Body of pancreas (tissue), 4 donors: ENCODE data around the gene ARHGEF33. TPM values are rescaled to one million over a fixed set of nuclear protein-coding genes. Genes with fewer than 3 reads are reported as not detected.

Experiments used
- ATAC-seq: fragments of 150-250 bp; one replicate; pipeline ENCODE4 v1.9.1; 2016
- DNase-seq, 4 donors: peaks; one replicate each; pipeline ENCODE4 v3.0.0-alpha.2; 2019
- H3K27ac ChIP-seq, 4 donors: fragments of 200-600 bp; sonication (generic); 1 replicate in 3 of 4; 2 replicates in 1 of 4; pipeline versions ENCODE4 v1.5.1 to v1.6.1; 2016 to 2019; ENCODE audit warnings: mild to moderate bottlenecking in 1 of 4, mixed read lengths in 1 of 4, moderate library complexity in 1 of 4
- H3K27me3 ChIP-seq, 2 donors: fragments of 200-600 bp; sonication (generic); one replicate each; pipeline ENCODE4 v1.6.0; 2016; ENCODE audit warnings: mild to moderate bottlenecking in 1 of 2
- H3K36me3 ChIP-seq, 2 donors: fragments of 200-600 bp; sonication (generic); replicated peaks in 1 of 2; 2 replicates each; pipeline ENCODE4 v1.5.1; 2016; ENCODE audit warnings: low read depth in 2 of 2; ENCODE audit not compliant: insufficient read depth in 1 of 2
- H3K4me1 ChIP-seq: fragments of 200-600 bp; sonication (generic); one replicate; pipeline ENCODE4 v1.6.0; 2016
- H3K4me3 ChIP-seq, 2 donors: fragments of 200-600 bp; sonication (generic); 1 replicate in 1 of 2; 2 replicates in 1 of 2; pipeline ENCODE4 v1.5.1; 2016 to 2019
- H3K9me3 ChIP-seq, 3 donors: fragments of 200-600 bp; sonication (generic); 1 replicate in 2 of 3; 2 replicates in 1 of 3; pipeline ENCODE4 v1.5.1; 2016
- POLR2A ChIP-seq, 3 donors: fragments of 450-650 bp; IDR thresholded peaks; one replicate each; pipeline ENCODE4 v1.6.1; 2016; ENCODE audit warnings: antibody characterized with exemption in 3 of 3, mild to moderate bottlenecking in 2 of 3
- WGBS, 2 donors: methylation state at CpG; one replicate each; pipeline ENCODE4 v1.1.5; 2017; 5-methylcytosine and 5-hydroxymethylcytosine counted together
- intact Hi-C: fragments of 100-400 bp; cut with DNase I; formaldehyde crosslinking; loops from one replicate; pipeline ENCODE4 v1.15.1; 2023
- total RNA-seq, 2 donors: library from RNA; depleted of rRNA; stranded (reverse); fragments of >200 nt; gene quantifications; one replicate each; pipeline ENCODE4 v1.1.0, GENCODE V29; 2016
- TF ChIP-seq, protein P1 (sequence below), 7 experiments: fragments of 450-650 bp in 4 of 7; fragments of 200-600 bp in 3 of 7; sonication (generic) in 3 of 7; IDR thresholded peaks; one replicate each; pipeline ENCODE4 v1.5.1; 2016 to 2019; ENCODE audit warnings: antibody characterized with exemption in 7 of 7

The ARHGEF33 gene
- 1 to 10 TPM in 1 of 2 donors, under 1 TPM in 1; 0.33 to 1.3 TPM for total RNA-seq

DNA sequence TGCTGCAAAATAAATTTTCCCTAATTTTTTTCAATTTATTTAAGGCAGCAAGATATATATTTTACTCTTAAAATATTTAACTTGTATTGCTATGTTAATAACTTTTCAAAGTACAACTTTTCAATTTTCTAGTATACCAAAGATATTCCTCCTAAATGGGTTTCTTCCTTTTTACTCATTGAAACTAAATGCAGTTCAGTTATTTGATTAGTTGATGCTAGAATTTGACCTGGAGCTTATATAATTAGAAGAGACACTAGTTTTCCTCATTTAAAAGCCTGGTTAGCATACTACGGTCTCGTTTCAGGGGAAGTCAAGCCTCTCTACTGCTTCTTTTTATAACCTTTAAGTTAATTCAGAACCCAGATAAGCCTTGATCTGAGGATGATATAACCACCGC, at the start of gene ARHGEF33:
Gene ARHGEF33, plus strand, starts transcription at position 301 of the 400 bp plus-strand sequence. CDS start 29,573 bp downstream, outside the sequence.
- DNase-seq (no peak), ATAC-seq (no peak)
- no peak within 1 kb of the TSS for H3K27ac ChIP-seq
- H3K4me3 ChIP-seq: no peak within 1 kb of the TSS
- intact Hi-C loops: no loop called here
- H3K27me3 ChIP-seq: no peaks in the 10 kb centered on the region
- no peaks in the 10 kb centered on the region for H3K4me1 ChIP-seq
- no peaks in the 10 kb centered on the region for H3K9me3 ChIP-seq
- TF ChIP-seq POLR2A (IDR thresholded peaks at IDR 0.05): no peak
- TF ChIP-seq, protein P1, sequence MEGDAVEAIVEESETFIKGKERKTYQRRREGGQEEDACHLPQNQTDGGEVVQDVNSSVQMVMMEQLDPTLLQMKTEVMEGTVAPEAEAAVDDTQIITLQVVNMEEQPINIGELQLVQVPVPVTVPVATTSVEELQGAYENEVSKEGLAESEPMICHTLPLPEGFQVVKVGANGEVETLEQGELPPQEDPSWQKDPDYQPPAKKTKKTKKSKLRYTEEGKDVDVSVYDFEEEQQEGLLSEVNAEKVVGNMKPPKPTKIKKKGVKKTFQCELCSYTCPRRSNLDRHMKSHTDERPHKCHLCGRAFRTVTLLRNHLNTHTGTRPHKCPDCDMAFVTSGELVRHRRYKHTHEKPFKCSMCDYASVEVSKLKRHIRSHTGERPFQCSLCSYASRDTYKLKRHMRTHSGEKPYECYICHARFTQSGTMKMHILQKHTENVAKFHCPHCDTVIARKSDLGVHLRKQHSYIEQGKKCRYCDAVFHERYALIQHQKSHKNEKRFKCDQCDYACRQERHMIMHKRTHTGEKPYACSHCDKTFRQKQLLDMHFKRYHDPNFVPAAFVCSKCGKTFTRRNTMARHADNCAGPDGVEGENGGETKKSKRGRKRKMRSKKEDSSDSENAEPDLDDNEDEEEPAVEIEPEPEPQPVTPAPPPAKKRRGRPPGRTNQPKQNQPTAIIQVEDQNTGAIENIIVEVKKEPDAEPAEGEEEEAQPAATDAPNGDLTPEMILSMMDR (IDR thresholded peaks at IDR 0.05): no peak
- 72 to 79% methylated on average over 3 of the region's 3 CpGs for WGBS, 2 donors
- H3K36me3 ChIP-seq: no peaks in the 10 kb centered on the region

DNA sequence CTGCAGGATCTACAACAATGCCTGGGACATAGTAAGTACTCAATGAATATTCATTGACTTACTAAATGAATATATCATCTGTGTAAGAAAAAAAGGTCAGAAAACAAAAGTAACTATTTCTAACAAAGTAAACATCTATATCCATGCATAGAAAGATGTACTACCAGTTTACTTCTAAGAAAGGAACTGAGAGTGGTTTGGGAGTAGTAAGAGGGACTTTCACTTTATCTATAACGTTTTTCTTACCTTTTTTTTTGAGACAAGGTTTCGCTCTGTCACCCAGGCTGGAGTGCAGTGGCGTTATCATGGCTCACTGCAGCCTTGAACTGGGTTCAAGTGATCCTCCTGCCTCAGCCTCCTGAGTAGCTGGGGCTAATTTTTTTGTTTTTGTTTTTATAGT, 39.6 kb upstream of the ARHGEF33 start:
- WGBS, 2 donors: 74 to 78% methylated on average over 3 of the region's 3 CpGs
- Histone ChIP-seq H3K27ac (no peak overlapping the region), H3K27me3 (no peaks in the 10 kb centered on the region), H3K4me3 (no peak overlapping the region), H3K4me1 (no peaks in the 10 kb centered on the region), H3K9me3 (no peaks in the 10 kb centered on the region), H3K36me3 (peaks cover 0 to 7% of the 10 kb centered on the region in 2 donors)
- DNase-seq (no peak), ATAC-seq (no peak)
- TF ChIP-seq POLR2A (IDR thresholded peaks at IDR 0.05): no peak
- TF ChIP-seq, protein P1 (IDR thresholded peaks at IDR 0.05): no peak
- intact Hi-C loops: no loop called here

DNA sequence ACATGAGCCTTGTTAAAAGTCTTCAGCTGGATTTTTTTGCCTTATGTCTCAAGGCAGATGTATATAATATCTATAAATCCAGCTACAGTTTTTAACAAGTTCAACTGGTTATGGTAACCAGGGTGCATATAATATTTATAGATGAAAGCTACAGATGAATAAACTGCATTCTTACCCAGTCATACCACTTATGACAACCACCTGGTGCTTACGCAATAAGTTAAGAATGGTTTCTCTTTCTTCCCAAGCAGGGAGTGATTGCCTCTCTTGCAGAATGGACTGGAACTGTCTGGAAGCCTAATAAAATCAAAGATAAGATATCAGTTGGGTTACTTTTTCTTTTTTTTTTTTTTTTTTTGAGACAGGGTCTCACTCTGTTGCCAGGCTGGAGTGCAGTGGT, 33.5 kb upstream of the ARHGEF33 start:
- Histone ChIP-seq H3K4me3 (no peak overlapping the region), H3K9me3 (no peaks in the 10 kb centered on the region), H3K4me1 (no peaks in the 10 kb centered on the region), H3K36me3 (peaks cover 0 to 22% of the 10 kb centered on the region in 2 donors), H3K27me3 (no peaks in the 10 kb centered on the region), H3K27ac (no peak overlapping the region)
- WGBS, 2 donors: 100% methylated on average over 1 of the region's 1 CpG
- no peak for TF ChIP-seq POLR2A (IDR thresholded peaks at IDR 0.05)
- TF ChIP-seq, protein P1 (IDR thresholded peaks at IDR 0.05): no peak
- ATAC-seq (no peak), DNase-seq (no peak)
- intact Hi-C loops: no loop called here

DNA sequence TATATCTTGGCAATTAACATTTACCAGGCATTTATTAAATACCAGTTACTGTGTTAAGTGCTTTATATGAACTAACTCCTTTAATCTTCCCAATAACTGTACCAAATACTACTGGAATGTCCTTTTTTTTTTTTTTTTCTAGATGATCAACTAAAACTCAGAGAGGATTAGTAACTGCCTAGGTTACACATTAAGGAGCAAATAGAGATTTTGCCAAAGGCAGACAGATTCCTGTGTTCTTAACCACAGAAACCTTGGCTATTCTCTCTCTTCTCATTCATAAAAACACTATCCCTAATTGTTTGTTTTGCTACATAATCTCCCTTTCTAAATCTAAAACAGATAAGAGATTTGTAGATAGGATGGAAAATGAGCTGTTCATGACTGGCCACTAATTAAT, 27.2 kb upstream of the ARHGEF33 start:
- Histone ChIP-seq H3K36me3 (peaks cover 0 to 15% of the 10 kb centered on the region in 2 donors), H3K27ac (no peak overlapping the region), H3K9me3 (no peaks in the 10 kb centered on the region), H3K4me1 (no peaks in the 10 kb centered on the region), H3K27me3 (no peaks in the 10 kb centered on the region), H3K4me3 (no peak overlapping the region)
- TF ChIP-seq, protein P1 (IDR thresholded peaks at IDR 0.05): no peak
- TF ChIP-seq POLR2A (IDR thresholded peaks at IDR 0.05): no peak
- DNase-seq (no peak), ATAC-seq (no peak)
- intact Hi-C loops: no loop called here

DNA sequence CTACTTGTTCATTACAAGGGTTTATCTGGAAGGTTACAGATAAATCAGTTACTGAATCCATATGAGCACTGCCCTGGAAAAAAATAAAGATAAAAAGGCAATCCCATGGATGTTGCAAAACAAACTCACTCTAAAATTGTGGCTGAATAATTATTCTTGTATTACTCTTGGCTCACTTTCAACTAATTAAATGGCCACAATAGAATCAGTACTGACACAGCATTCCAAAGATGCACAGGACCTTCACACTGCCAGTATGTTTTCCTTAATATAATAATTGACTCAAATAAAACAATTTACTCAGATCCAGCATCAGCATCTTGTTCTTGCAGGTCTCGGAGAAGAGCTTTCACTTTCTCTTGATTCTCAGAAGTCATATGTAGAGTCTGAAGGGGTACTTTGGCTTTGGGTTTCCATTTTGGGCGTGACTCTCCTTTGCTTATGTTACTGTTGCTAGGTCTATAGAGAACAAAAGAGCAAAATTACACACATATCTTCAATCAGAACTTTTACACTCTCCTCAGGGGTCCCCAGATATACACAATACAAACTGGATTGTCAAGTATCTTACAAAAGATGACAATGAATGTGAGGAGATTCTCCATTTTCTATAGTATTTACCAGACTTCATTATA, 26.5 kb upstream of the ARHGEF33 start:
- intact Hi-C loops: no loop called here
- TF ChIP-seq POLR2A (IDR thresholded peaks at IDR 0.05): no peak
- DNase-seq (no peak), ATAC-seq (no peak)
- 90 to 95% methylated on average over 2 of the region's 2 CpGs for WGBS, 2 donors
- peaks cover 0 to 12% of the 10 kb centered on the region in 2 donors for H3K36me3 ChIP-seq
- H3K27me3 ChIP-seq: no peaks in the 10 kb centered on the region
- H3K4me3 ChIP-seq: no peak overlapping the region
- H3K27ac ChIP-seq: no peak overlapping the region
- H3K4me1 ChIP-seq: no peaks in the 10 kb centered on the region
- H3K9me3 ChIP-seq: no peaks in the 10 kb centered on the region
